ENCODE results near the gene FMO4. TPM values are rescaled to one million over a fixed set of nuclear protein-coding genes. Genes with fewer than 3 reads are reported as not detected.

FMO4 gene
- total and polyA plus RNA-seq, 2 donors (not counting 3 experiments of a cell fraction or from before 2014, with no cell fraction given), result 0.25 to 0.33 TPM

GRCh38 chr1:171379846-171380245, 65.9 kb downstream of the FMO4 start:
- intact Hi-C loops (cut with micrococcal nuclease) (loop anchor here (10.0 kb wide), 1 partner anchor 545 kb away; no protein-coding TSS in a partner anchor), dilution Hi-C loops (cut with MboI; ENCODE audit: extremely low pct_ligation_motif_present, low sequenced_read_pairs) (no loop called here)
- H2AFZ ChIP-seq (ENCODE audit: low read depth, low read length), result no peak overlapping the region
- H3K4me3 ChIP-seq (replicated peaks in 1 of 3; ENCODE audit: insufficient read depth in 1 of 3, low read depth in 1 of 3, low read length in 3 of 3), result no peak overlapping the region
- H3K9me3 ChIP-seq (replicated peaks; ENCODE audit: control insufficient read depth, insufficient read depth, low read length), result no peaks in the 10 kb centered on the region
- no peaks in the 10 kb centered on the region for H3K9me1 ChIP-seq (replicated peaks; ENCODE audit: control insufficient read depth, extremely low read depth, insufficient read depth, low read length)
- H3K27ac ChIP-seq (ENCODE audit: insufficient read depth, low read depth, low read length), result no peak overlapping the region
- H3K4me1 ChIP-seq (ENCODE audit: control insufficient read depth, extremely low read depth, insufficient read depth, low read length), result no peaks in the 10 kb centered on the region
- no peaks in the 10 kb centered on the region for H3K36me3 ChIP-seq (ENCODE audit: control insufficient read depth in 2 of 2, extremely low read depth in 1 of 2, insufficient read depth in 2 of 2, low read length in 2 of 2)
- no peak for DNase-seq (ENCODE audit: low read depth, low spot score)
- ChIA-PET POLR2A (no interaction called here), CTCF (no interaction called here)
- no peak overlapping the region for H3K4me2 ChIP-seq (ENCODE audit: insufficient read depth, low read length)
- FAIRE-seq, result no peak
- TF ChIP-seq MYC (IDR thresholded peaks at IDR 0.05; ENCODE audit: low read depth, low read length) (no peak), MAX (IDR thresholded peaks at IDR 0.05; ENCODE audit: insufficient read depth, insufficient read length) (no peak), EZH2 (IDR thresholded peaks at IDR 0.05; ENCODE audit: borderline replicate concordance, low read depth, low read length, severe bottlenecking) (no peak), POLR2A (IDR thresholded peaks at IDR 0.05; ENCODE audit: low read depth, low read length) (no peak), JUN (IDR thresholded peaks at IDR 0.05; ENCODE audit: borderline replicate concordance, insufficient read depth, insufficient read length, low read depth) (no peak), POLR2AphosphoS5 (IDR thresholded peaks at IDR 0.05; ENCODE audit: insufficient read depth, low read depth, low read length) (no peak), FOS (IDR thresholded peaks at IDR 0.05; ENCODE audit: borderline replicate concordance, insufficient read depth, low read length) (no peak), CTCF (IDR thresholded peaks at IDR 0.05; ENCODE audit: extremely low read depth in 1 of 2, insufficient read depth in 1 of 2, low read depth in 1 of 2, low read length in 2 of 2) (no peak), GATA2 (IDR thresholded peaks at IDR 0.05; ENCODE audit: insufficient read depth, insufficient read length, low read depth, low read length) (no peak)
- no peak overlapping the region for H3K9ac ChIP-seq (replicated peaks; ENCODE audit: extremely low read depth, insufficient read depth, low read length)
- no peaks in the 10 kb centered on the region for H3K27me3 ChIP-seq (ENCODE audit: control insufficient read depth in 2 of 2, insufficient read depth in 2 of 2, low read length in 2 of 2)
- H3K79me2 ChIP-seq (ENCODE audit: control insufficient read depth, insufficient read depth, low read length), result no peaks in the 10 kb centered on the region
- H4K20me1 ChIP-seq (replicated peaks; ENCODE audit: control insufficient read depth, extremely low read depth, insufficient read depth, low read length), result no peaks in the 10 kb centered on the region
- no TSS peak for BruUV-seq (replicated peaks)
